Karpas-422 (cell line): ENCODE data around the gene ASB17. TPM values are rescaled to one million over a fixed set of nuclear protein-coding genes. Genes with fewer than 3 reads are reported as not detected.

Experiments
- DNase-seq: peaks from one replicate; pipeline ENCODE4 v3.0.0-alpha.2; 2015
- H2AFZ ChIP-seq: fragments of 200-600 bp; sonication (generic); 2 replicates; pipeline ENCODE4 v1.6.1; 2014; ENCODE audit warnings: antibody characterized with exemption, low read length, mixed read lengths
- H3K27ac ChIP-seq: fragments of 200-600 bp; sonication (generic); 2 replicates; pipeline ENCODE4 v1.5.1; 2014; ENCODE audit warnings: mild to moderate bottlenecking, low read length, moderate library complexity
- H3K27me3 ChIP-seq: fragments of 200-600 bp; sonication (generic); 2 replicates; pipeline ENCODE4 v1.6.1; 2014; ENCODE audit warnings: low read length, mixed read lengths
- H3K36me3 ChIP-seq: fragments of 200-600 bp; sonication (generic); 2 replicates; pipeline ENCODE4 v1.6.1; 2014; ENCODE audit warnings: low read length, mixed read lengths; ENCODE audit not compliant: insufficient read depth
- H3K4me1 ChIP-seq: fragments of 200-600 bp; sonication (generic); 2 replicates; pipeline ENCODE4 v1.6.1; 2014; ENCODE audit warnings: mild to moderate bottlenecking, low read length, mixed read lengths
- H3K4me2 ChIP-seq: fragments of 200-600 bp; sonication (generic); 2 replicates; pipeline ENCODE4 v1.6.1; 2014; ENCODE audit warnings: low read length, low read depth, mild to moderate bottlenecking; ENCODE audit not compliant: poor library complexity, severe bottlenecking
- H3K4me3 ChIP-seq: fragments of 200-600 bp; sonication (generic); 2 replicates; pipeline ENCODE4 v1.5.1; 2014; ENCODE audit warnings: mild to moderate bottlenecking, antibody characterized with exemption, low read length, mixed read lengths
- H3K79me2 ChIP-seq: fragments of 200-600 bp; sonication (generic); 2 replicates; pipeline ENCODE4 v1.6.1; 2014; ENCODE audit warnings: mild to moderate bottlenecking, low read length, mixed read lengths
- H3K9ac ChIP-seq: fragments of 200-600 bp; sonication (generic); 2 replicates; pipeline ENCODE4 v1.6.0; 2014; ENCODE audit warnings: low read length
- H3K9me2 ChIP-seq: fragments of 200-600 bp; sonication (generic), shearing (Covaris generic); replicated peaks from 2 replicates; pipeline ENCODE4 v1.6.0; 2014; ENCODE audit warnings: mild to moderate bottlenecking, low read length, moderate library complexity; ENCODE audit not compliant: insufficient read depth
- H3K9me3 ChIP-seq: fragments of 300-700, 200-600 bp; sonication (generic); 2 replicates; pipeline ENCODE4 v1.6.1; 2014; ENCODE audit warnings: low read length, mixed read lengths
- H4K20me1 ChIP-seq: fragments of 200-600 bp; sonication (generic); 2 replicates; pipeline ENCODE4 v1.6.1; 2014; ENCODE audit warnings: mild to moderate bottlenecking, antibody characterized with exemption, low read length, low read depth; ENCODE audit not compliant: insufficient read depth
- total RNA-seq: library from RNA; depleted of rRNA; stranded (reverse); fragments of >200 nt; shearing (Covaris generic); gene quantifications from 2 replicates; pipeline ENCODE4 v1.2.3, GENCODE V29; 2014; ENCODE audit warnings: low replicate concordance; rRNA removed

Gene ASB17
- total RNA-seq, 1 experiment from 2014 or later: not detected

DNA sequence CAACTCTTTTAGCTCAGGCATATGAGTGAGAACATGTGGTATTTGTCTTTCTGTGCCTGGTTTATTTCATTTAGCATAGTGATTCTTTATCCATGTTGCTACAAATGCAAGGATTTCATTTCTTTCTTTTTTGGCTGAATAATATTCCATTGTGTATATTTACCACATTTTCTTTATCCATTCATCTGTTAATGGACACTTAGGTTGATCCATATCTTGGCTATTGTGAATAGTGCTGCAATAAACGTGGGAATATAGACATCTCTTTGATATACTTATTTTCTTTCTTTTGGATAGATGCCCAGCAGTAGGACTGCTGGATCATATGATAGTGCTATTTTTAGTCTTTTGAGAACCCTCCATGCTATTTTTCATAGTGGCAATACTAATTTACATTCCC lies 30.8 kb downstream of the ASB17 start:
- Histone ChIP-seq H4K20me1 (no peaks in the 10 kb centered on the region), H3K4me1 (no peaks in the 10 kb centered on the region), H3K9ac (no peak overlapping the region), H3K9me3 (no peaks in the 10 kb centered on the region), H3K36me3 (no peaks in the 10 kb centered on the region), H3K27ac (no peak overlapping the region), H3K27me3 (no peaks in the 10 kb centered on the region), H3K4me3 (no peak overlapping the region), H3K9me2 (no peaks in the 10 kb centered on the region), H3K79me2 (no peaks in the 10 kb centered on the region), H2AFZ (no peak overlapping the region), H3K4me2 (no peak overlapping the region)
- no peak for DNase-seq

DNA sequence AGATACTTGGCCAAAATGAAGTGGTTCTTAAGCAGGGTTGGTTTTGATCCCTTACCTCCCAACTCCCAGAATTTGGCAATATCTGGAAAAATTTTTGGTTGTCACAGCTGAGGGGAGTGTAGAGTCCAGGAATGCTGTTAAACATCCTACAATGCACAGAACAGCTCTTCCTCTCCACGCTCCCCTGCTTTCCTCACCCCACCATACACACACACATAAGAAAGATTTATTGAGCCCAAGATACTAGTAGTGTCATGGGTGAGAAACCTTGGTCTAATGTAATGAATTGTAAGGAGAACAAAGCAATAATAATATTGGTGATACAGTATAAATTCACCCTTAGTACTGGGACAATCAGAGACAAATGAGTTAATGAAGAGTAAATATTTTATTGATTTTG lies 47.8 kb downstream of the ASB17 start:
- Histone ChIP-seq H3K4me2 (no peak overlapping the region), H3K36me3 (no peaks in the 10 kb centered on the region), H4K20me1 (no peaks in the 10 kb centered on the region), H3K9me3 (no peaks in the 10 kb centered on the region), H3K9ac (no peak overlapping the region), H3K27me3 (no peaks in the 10 kb centered on the region), H3K4me1 (no peaks in the 10 kb centered on the region), H3K4me3 (no peak overlapping the region), H3K27ac (no peak overlapping the region), H3K79me2 (no peaks in the 10 kb centered on the region), H2AFZ (no peak overlapping the region), H3K9me2 (no peaks in the 10 kb centered on the region)
- no peak for DNase-seq

DNA sequence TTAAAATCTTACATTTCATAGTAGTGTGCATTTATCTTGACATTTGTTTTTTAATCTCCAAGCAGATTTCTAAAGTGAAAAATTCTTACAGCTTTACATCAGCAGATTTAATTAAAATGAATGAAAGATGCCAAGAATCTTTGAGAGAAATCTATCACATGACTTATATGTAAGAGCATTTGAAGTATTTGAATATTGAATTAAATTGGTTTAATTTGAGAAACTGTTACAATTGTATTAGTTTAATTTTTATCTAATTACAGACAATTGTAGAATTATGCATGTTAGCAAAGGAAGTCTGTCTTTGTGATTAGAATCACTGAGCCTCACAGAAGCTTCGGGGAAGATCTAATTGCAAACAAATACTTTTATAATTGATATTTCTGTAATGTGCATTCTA lies 52.2 kb downstream of the ASB17 start:
- no peaks in the 10 kb centered on the region for H3K79me2 ChIP-seq
- no peak for DNase-seq
- H3K9me3 ChIP-seq: no peaks in the 10 kb centered on the region
- no peaks in the 10 kb centered on the region for H3K36me3 ChIP-seq
- no peaks in the 10 kb centered on the region for H3K4me1 ChIP-seq
- H3K27me3 ChIP-seq: no peaks in the 10 kb centered on the region
- H3K9me2 ChIP-seq: no peaks in the 10 kb centered on the region
- no peak overlapping the region for H3K9ac ChIP-seq
- H3K27ac ChIP-seq: no peak overlapping the region
- no peak overlapping the region for H2AFZ ChIP-seq
- no peak overlapping the region for H3K4me3 ChIP-seq
- no peaks in the 10 kb centered on the region for H4K20me1 ChIP-seq
- H3K4me2 ChIP-seq: no peak overlapping the region

DNA sequence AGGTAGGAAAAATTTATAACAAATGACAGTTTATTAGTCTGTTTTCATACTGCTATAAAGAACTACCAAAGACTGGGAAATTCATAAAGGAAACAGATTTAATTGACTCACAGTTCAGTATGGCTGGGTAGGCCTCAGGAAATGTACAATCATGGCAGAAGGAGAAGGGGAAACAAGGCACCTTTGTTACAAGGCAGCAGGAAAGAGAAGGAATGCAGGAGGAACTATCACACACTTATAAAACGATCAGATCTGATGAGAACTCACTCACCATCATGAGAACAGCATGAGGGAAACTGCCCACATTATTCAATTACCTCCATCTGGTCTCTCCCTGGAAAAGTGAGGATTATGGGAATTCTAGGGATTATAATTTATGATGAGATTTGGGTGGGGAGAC lies 61.3 kb downstream of the ASB17 start:
- no peak overlapping the region for H3K27ac ChIP-seq
- H3K4me2 ChIP-seq: no peak overlapping the region
- no peaks in the 10 kb centered on the region for H3K9me2 ChIP-seq
- H3K36me3 ChIP-seq: no peaks in the 10 kb centered on the region
- no peaks in the 10 kb centered on the region for H3K27me3 ChIP-seq
- no peak for DNase-seq
- H3K9me3 ChIP-seq: no peaks in the 10 kb centered on the region
- H2AFZ ChIP-seq: no peak overlapping the region
- H3K79me2 ChIP-seq: no peaks in the 10 kb centered on the region
- H3K9ac ChIP-seq: no peak overlapping the region
- no peak overlapping the region for H3K4me3 ChIP-seq
- H3K4me1 ChIP-seq: no peaks in the 10 kb centered on the region
- no peaks in the 10 kb centered on the region for H4K20me1 ChIP-seq

Other genes with a start within 250 kb of the ASB17 start
- 104 and 109 TPM in 2 replicates for gene ACADM, start 207.7 kb downstream of the ASB17 start, total RNA-seq
- 59.2 and 114 TPM in 2 replicates for gene RABGGTB, start 146.1 kb downstream of the ASB17 start, total RNA-seq
- gene MSH4, start 135.5 kb downstream of the ASB17 start, total RNA-seq: not detected in 2 replicates
- 3.3 and 4.8 TPM in 2 replicates for gene ST6GALNAC3, start 142.3 kb upstream of the ASB17 start, total RNA-seq